ENCODE data around the gene MBOAT2. TPM values are rescaled to one million over a fixed set of nuclear protein-coding genes. Genes with fewer than 3 reads are reported as not detected.

Gene MBOAT2
- total RNA-seq, 1 experiment from 2014 or later: 40.9 TPM

- no peaks in the 10 kb centered on the region for H3K4me1 Mint-ChIP-seq (ENCODE audit: low read depth, unreplicated experiment)
- no peaks in the 10 kb centered on the region for H3K27me3 Mint-ChIP-seq (ENCODE audit: unreplicated experiment)
- no peak overlapping the region for H3K4me3 Mint-ChIP-seq (ENCODE audit: low read depth, unreplicated experiment)
- CTCF ChIA-PET: no interaction called here
- H3K9me3 Mint-ChIP-seq (ENCODE audit: low read depth, unreplicated experiment): no peaks in the 10 kb centered on the region
- intact Hi-C loops (cut with micrococcal nuclease; ENCODE audit: unreplicated experiment): no loop called here
- BruUV-seq (replicated peaks): no TSS peak
- H3K36me3 Mint-ChIP-seq (ENCODE audit: insufficient read depth, unreplicated experiment): no peaks in the 10 kb centered on the region
- no peak for DNase-seq
- TF ChIP-seq CTCF (IDR thresholded peaks at IDR 0.05; ENCODE audit: unreplicated experiment): no peak
- no peak overlapping the region for H3K27ac Mint-ChIP-seq (ENCODE audit: unreplicated experiment)
Observed at GRCh38 chr2:9021563-9022211, 18.2 kb upstream of the MBOAT2 start.

- H3K9me3 Mint-ChIP-seq (ENCODE audit: low read depth, unreplicated experiment): no peaks in the 10 kb centered on the region
- intact Hi-C loops (cut with micrococcal nuclease; ENCODE audit: unreplicated experiment): no loop called here
- TF ChIP-seq CTCF (IDR thresholded peaks at IDR 0.05; ENCODE audit: unreplicated experiment): no peak
- no peaks in the 10 kb centered on the region for H3K27me3 Mint-ChIP-seq (ENCODE audit: unreplicated experiment)
- CTCF ChIA-PET: no interaction called here
- H3K4me1 Mint-ChIP-seq (ENCODE audit: low read depth, unreplicated experiment): no peaks in the 10 kb centered on the region
- H3K4me3 Mint-ChIP-seq (ENCODE audit: low read depth, unreplicated experiment): no peak overlapping the region
- H3K36me3 Mint-ChIP-seq (ENCODE audit: insufficient read depth, unreplicated experiment): no peaks in the 10 kb centered on the region
- no TSS peak for BruUV-seq (replicated peaks)
- no peak for DNase-seq
- H3K27ac Mint-ChIP-seq (ENCODE audit: unreplicated experiment): no peak overlapping the region
Observed at GRCh38 chr2:9020267-9020666, 16.8 kb upstream of the MBOAT2 start.

- TF ChIP-seq CTCF (IDR thresholded peaks at IDR 0.05; ENCODE audit: unreplicated experiment): no peak
- H3K36me3 Mint-ChIP-seq (ENCODE audit: insufficient read depth, unreplicated experiment): no peaks in the 10 kb centered on the region
- intact Hi-C loops (cut with micrococcal nuclease; ENCODE audit: unreplicated experiment): no loop called here
- CTCF ChIA-PET: no interaction called here
- no peaks in the 10 kb centered on the region for H3K27me3 Mint-ChIP-seq (ENCODE audit: unreplicated experiment)
- no peak overlapping the region for H3K4me3 Mint-ChIP-seq (ENCODE audit: low read depth, unreplicated experiment)
- H3K4me1 Mint-ChIP-seq (ENCODE audit: low read depth, unreplicated experiment): no peaks in the 10 kb centered on the region
- DNase-seq: no peak
- H3K9me3 Mint-ChIP-seq (ENCODE audit: low read depth, unreplicated experiment): no peaks in the 10 kb centered on the region
- no TSS peak for BruUV-seq (replicated peaks)
- H3K27ac Mint-ChIP-seq (ENCODE audit: unreplicated experiment): no peak overlapping the region
Observed at GRCh38 chr2:9018534-9018933, 15.1 kb upstream of the MBOAT2 start.

GRCh38 chr2:9018109-9018508 is 14.6 kb upstream of the MBOAT2 start:
- Mint-ChIP-seq H3K4me1 (ENCODE audit: low read depth, unreplicated experiment) (no peaks in the 10 kb centered on the region), H3K36me3 (ENCODE audit: insufficient read depth, unreplicated experiment) (no peaks in the 10 kb centered on the region), H3K9me3 (ENCODE audit: low read depth, unreplicated experiment) (no peaks in the 10 kb centered on the region), H3K27ac (ENCODE audit: unreplicated experiment) (no peak overlapping the region), H3K27me3 (ENCODE audit: unreplicated experiment) (no peaks in the 10 kb centered on the region), H3K4me3 (ENCODE audit: low read depth, unreplicated experiment) (no peak overlapping the region)
- intact Hi-C loops (cut with micrococcal nuclease; ENCODE audit: unreplicated experiment): no loop called here
- DNase-seq: no peak
- no peak for TF ChIP-seq CTCF (IDR thresholded peaks at IDR 0.05; ENCODE audit: unreplicated experiment)
- CTCF ChIA-PET: interaction anchor here (0.7 kb wide), 1 partner anchor 309 kb away, joined by 4 read pairs; no protein-coding TSS in a partner anchor
- no TSS peak for BruUV-seq (replicated peaks)
